Activated B cell treated with CpG ODN at 0.5 μM for 24 hours (primary cell): ENCODE measurements around the gene SYCP1. TPM values are rescaled to one million over a fixed set of nuclear protein-coding genes. Genes with fewer than 3 reads are reported as not detected.

Experiments used
- ATAC-seq: fragments of 200-7000 bp; cut with Tn5 transposase; one replicate; pipeline ENCODE4 v1.10.0; 2021; ENCODE audit warnings: low read depth, mild to moderate bottlenecking, moderate library complexity
- CTCF ChIA-PET: fragments of 350-600 bp; sonication (Branson Sonifier 250); formaldehyde crosslinking; loops from one replicate; lab custom pipeline; 2021; ENCODE audit warnings: antibody characterized with exemption; lab: Charles Lee
- POLR2A ChIA-PET: fragments of 350-600 bp; sonication (Branson Sonifier 250); formaldehyde crosslinking; loops from one replicate; lab custom pipeline; 2021; ENCODE audit warnings: antibody characterized with exemption; lab: Charles Lee
- DNase-seq: peaks from one replicate; pipeline ENCODE4 v3.0.0; 2022
- H3K27ac Mint-ChIP-seq: one replicate; pipeline ENCODE4 v1.8.0; 2020; ENCODE audit warnings: mixed read lengths
- H3K27me3 Mint-ChIP-seq: one replicate; pipeline ENCODE4 v1.8.0; 2021; ENCODE audit warnings: mixed read lengths
- H3K36me3 Mint-ChIP-seq: one replicate; pipeline ENCODE4 v1.8.0; 2021; ENCODE audit warnings: low read depth, mixed read lengths
- H3K4me1 Mint-ChIP-seq: one replicate; pipeline ENCODE4 v1.8.0; 2021; ENCODE audit warnings: mixed read lengths
- H3K4me3 Mint-ChIP-seq: one replicate; pipeline ENCODE4 v1.8.0; 2020; ENCODE audit warnings: mild to moderate bottlenecking, mixed read lengths
- H3K9me3 Mint-ChIP-seq: one replicate; pipeline ENCODE4 v1.8.0; 2020; ENCODE audit warnings: mixed read lengths
- intact Hi-C: fragments of 100-400 bp; cut with micrococcal nuclease; formaldehyde crosslinking; loops from one replicate; pipeline ENCODE4 v1.15.1; 2024
- total RNA-seq: library from RNA; stranded (reverse); gene quantifications from 2 replicates; pipeline ENCODE4 v1.2.3, GENCODE V29; 2022
- TF ChIP-seq, protein P1 (sequence below): fragments of 200-600 bp; IDR thresholded peaks from one replicate; pipeline ENCODE4 v1.8.0; 2022; ENCODE audit warnings: antibody characterized with exemption, mild to moderate bottlenecking

Gene SYCP1
- total RNA-seq, 1 donor from 2014 or later, result not detected

- DNase-seq (no peak), ATAC-seq (no peak)
- Mint-ChIP-seq H3K9me3 (no peaks in the 10 kb centered on the region), H3K27ac (no peak overlapping the region), H3K36me3 (no peaks in the 10 kb centered on the region), H3K4me1 (no peaks in the 10 kb centered on the region), H3K4me3 (no peak overlapping the region), H3K27me3 (peaks cover 5% of the 10 kb centered on the region)
- TF ChIP-seq, protein P1, sequence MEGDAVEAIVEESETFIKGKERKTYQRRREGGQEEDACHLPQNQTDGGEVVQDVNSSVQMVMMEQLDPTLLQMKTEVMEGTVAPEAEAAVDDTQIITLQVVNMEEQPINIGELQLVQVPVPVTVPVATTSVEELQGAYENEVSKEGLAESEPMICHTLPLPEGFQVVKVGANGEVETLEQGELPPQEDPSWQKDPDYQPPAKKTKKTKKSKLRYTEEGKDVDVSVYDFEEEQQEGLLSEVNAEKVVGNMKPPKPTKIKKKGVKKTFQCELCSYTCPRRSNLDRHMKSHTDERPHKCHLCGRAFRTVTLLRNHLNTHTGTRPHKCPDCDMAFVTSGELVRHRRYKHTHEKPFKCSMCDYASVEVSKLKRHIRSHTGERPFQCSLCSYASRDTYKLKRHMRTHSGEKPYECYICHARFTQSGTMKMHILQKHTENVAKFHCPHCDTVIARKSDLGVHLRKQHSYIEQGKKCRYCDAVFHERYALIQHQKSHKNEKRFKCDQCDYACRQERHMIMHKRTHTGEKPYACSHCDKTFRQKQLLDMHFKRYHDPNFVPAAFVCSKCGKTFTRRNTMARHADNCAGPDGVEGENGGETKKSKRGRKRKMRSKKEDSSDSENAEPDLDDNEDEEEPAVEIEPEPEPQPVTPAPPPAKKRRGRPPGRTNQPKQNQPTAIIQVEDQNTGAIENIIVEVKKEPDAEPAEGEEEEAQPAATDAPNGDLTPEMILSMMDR, result no peak
- POLR2A ChIA-PET, result no interaction called here
- CTCF ChIA-PET, result no interaction called here
- intact Hi-C loops, result no loop called here
These were observed 23.2 kb upstream of the SYCP1 start for GRCh38 chr1:114831276-114831994.

DNA sequence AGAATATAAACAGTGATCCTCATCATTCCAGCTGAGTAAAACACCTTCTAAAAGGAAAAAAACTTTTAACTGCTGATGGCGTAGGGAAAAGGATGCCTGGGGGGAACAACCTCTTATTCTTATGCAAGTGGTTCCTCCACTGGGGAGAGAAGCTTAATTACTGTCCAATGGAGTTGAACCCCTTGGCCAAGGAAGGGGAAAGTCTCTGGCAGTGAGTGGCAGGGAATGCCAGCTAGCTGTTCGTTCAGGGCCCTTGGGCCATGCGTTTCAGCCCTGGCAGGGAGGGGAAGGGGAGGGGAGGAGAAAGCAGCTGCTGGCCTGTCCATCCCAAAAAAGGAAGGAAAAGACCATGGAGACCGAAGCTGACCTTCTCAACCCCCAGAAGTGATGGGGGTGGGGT lies 22.6 kb upstream of the SYCP1 start:
- Mint-ChIP-seq H3K36me3 (no peaks in the 10 kb centered on the region), H3K4me3 (no peak overlapping the region), H3K27me3 (peaks cover 5% of the 10 kb centered on the region), H3K27ac (no peak overlapping the region), H3K9me3 (no peaks in the 10 kb centered on the region), H3K4me1 (no peaks in the 10 kb centered on the region)
- intact Hi-C loops, result no loop called here
- ATAC-seq (no peak), DNase-seq (no peak)
- TF ChIP-seq, protein P1, result no peak
- ChIA-PET CTCF (no interaction called here), POLR2A (no interaction called here)

DNA sequence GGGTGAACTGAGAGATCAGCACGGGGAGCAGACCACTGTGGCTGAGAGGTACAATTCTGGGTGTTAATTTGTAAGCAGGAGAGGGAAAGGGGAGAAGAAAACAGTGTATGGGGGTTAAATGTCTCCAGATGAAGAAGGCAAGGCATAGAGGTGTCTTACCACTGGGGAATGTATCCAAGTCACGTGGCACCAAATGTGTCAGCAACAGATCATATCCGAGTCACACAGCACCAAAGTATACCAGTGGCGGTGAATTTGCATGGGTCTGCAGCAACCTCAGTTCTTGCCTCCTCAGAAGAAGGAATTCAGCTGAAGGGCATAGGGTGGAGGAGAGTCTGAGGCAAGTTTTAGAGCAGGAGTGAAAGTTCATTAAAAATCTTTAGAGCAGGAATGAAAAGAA lies 21.2 kb upstream of the SYCP1 start:
- POLR2A ChIA-PET, result no interaction called here
- peaks cover 1% of the 10 kb centered on the region for H3K4me1 Mint-ChIP-seq
- DNase-seq (no peak), ATAC-seq (no peak)
- CTCF ChIA-PET, result no interaction called here
- no peak overlapping the region for H3K27ac Mint-ChIP-seq
- H3K27me3 Mint-ChIP-seq, result peaks cover 5% of the 10 kb centered on the region
- H3K4me3 Mint-ChIP-seq, result no peak overlapping the region
- TF ChIP-seq, protein P1, result no peak
- no peaks in the 10 kb centered on the region for H3K36me3 Mint-ChIP-seq
- H3K9me3 Mint-ChIP-seq, result no peaks in the 10 kb centered on the region
- intact Hi-C loops, result no loop called here

DNA sequence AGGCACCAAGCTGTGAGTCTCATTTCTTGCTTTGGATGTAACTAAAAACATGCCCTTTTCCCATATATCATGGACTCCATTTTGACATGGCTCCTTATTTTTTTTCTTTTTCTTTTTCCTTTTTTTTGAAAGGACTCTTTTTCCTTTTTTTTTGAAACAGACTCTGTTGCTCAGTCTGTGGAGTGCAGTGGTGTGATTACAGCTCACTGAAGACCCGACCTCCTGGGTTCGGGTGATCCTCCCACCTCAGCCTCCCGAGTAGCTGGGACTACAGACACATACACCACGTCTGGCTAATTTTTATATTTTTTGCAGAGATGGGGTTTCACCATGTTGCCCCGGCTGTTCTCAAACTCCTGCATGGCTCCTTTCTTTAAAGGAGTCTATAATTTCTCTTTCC lies 10.4 kb upstream of the SYCP1 start:
- ChIA-PET CTCF (no interaction called here), POLR2A (no interaction called here)
- H3K27ac Mint-ChIP-seq, result no peak overlapping the region
- no peak overlapping the region for H3K4me3 Mint-ChIP-seq
- H3K4me1 Mint-ChIP-seq, result no peaks in the 10 kb centered on the region
- no peaks in the 10 kb centered on the region for H3K9me3 Mint-ChIP-seq
- no peak for ATAC-seq
- TF ChIP-seq, protein P1, result no peak
- intact Hi-C loops, result no loop called here
- H3K36me3 Mint-ChIP-seq, result no peaks in the 10 kb centered on the region
- peaks cover 7% of the 10 kb centered on the region for H3K27me3 Mint-ChIP-seq
- DNase-seq, result no peak

DNA sequence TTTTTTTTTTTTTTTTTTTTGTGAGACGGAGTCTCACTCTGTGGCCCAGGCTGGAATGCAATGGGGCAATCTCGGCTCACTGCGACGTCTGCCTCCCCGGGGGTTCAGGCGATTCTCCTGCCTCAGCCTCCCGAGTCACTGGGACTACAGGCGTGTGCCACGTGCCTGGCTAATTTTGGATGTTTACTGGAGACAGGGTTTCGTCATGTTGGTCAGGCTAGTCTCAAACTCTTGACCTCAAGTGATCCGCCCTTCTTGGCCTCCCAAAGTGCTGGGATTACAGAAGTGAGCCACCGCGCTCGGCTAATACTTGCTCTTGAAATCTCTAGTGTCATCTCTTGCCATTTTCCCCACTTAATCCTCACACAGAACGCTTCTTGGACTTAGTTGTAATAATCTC lies 1.1 kb upstream of the SYCP1 start:
- Mint-ChIP-seq H3K36me3 (no peaks in the 10 kb centered on the region), H3K27ac (no peak overlapping the region), H3K4me3 (no peak overlapping the region), H3K9me3 (no peaks in the 10 kb centered on the region), H3K4me1 (peaks cover 6% of the 10 kb centered on the region), H3K27me3 (peaks cover 19% of the 10 kb centered on the region)
- intact Hi-C loops, result no loop called here
- DNase-seq (no peak), ATAC-seq (no peak)
- POLR2A ChIA-PET, result no interaction called here
- CTCF ChIA-PET, result no interaction called here
- TF ChIP-seq, protein P1, result no peak
